A673 (cell line): ENCODE data around the gene MAPKAP1. TPM values are rescaled to one million over a fixed set of nuclear protein-coding genes. Genes with fewer than 3 reads are reported as not detected.

Experiments
- BruUV-seq: library from RNA; stranded (reverse); fragments of 400-500 nt; replicated peaks from 2 replicates; lab custom pipeline; 2021; lab: Mats Ljungman, UMichigan
- CTCF ChIA-PET: fragments of 300-600 bp; sonication (Branson Sonifier 250); formaldehyde crosslinking; loops from one replicate; lab custom pipeline; 2022; ENCODE audit warnings: antibody characterized with exemption; lab: Charles Lee
- POLR2A ChIA-PET: fragments of 300-600 bp; sonication (Branson Sonifier 250); formaldehyde crosslinking; loops from one replicate; lab custom pipeline; 2022; ENCODE audit warnings: antibody characterized with exemption; ENCODE audit not compliant: low non-redundant PET; lab: Charles Lee
- DNase-seq: peaks from one replicate; pipeline ENCODE4 v3.0.0-alpha.2; 2015; ENCODE audit warnings: low spot score
- H3K27ac ChIP-seq: fragments of 200-600 bp; sonication (generic); 2 replicates; pipeline ENCODE4 v1.5.1; 2016; ENCODE audit warnings: mixed run types, low read depth, mild to moderate bottlenecking, mixed read lengths, antibody characterized with exemption, low read length; ENCODE audit not compliant: poor library complexity, severe bottlenecking
- H3K27me3 ChIP-seq: fragments of 200-600 bp; sonication (generic); replicated peaks from 2 replicates; pipeline ENCODE4 v1.6.1; 2017; ENCODE audit warnings: mixed run types, low read depth, mild to moderate bottlenecking, mixed read lengths, antibody characterized with exemption, low read length; ENCODE audit not compliant: insufficient read depth, poor library complexity
- H3K36me3 ChIP-seq: fragments of 200-600 bp; sonication (generic); 2 replicates; pipeline ENCODE4 v1.6.1; 2016; ENCODE audit warnings: mixed run types, mild to moderate bottlenecking, mixed read lengths, antibody characterized with exemption, low read length; ENCODE audit not compliant: insufficient read depth, poor library complexity, severe bottlenecking
- H3K4me1 ChIP-seq: fragments of 200-600 bp; sonication (generic); 2 replicates; pipeline ENCODE4 v1.6.1; 2017; ENCODE audit warnings: mixed run types, mild to moderate bottlenecking, mixed read lengths, antibody characterized with exemption, low read length; ENCODE audit not compliant: insufficient read depth, poor library complexity, severe bottlenecking
- H3K4me3 ChIP-seq: fragments of 200-600 bp; sonication (generic); 2 replicates; pipeline ENCODE4 v1.5.1; 2016; ENCODE audit warnings: low read depth, mixed run types, mild to moderate bottlenecking, mixed read lengths, low read length; ENCODE audit not compliant: poor library complexity, severe bottlenecking
- H3K9me3 ChIP-seq: fragments of 200-600 bp; sonication (generic); 2 replicates; pipeline ENCODE4 v1.6.1; 2016; ENCODE audit warnings: mixed run types, low read depth, mild to moderate bottlenecking, mixed read lengths, antibody characterized with exemption, low read length; ENCODE audit not compliant: poor library complexity, severe bottlenecking
- EZH2 ChIP-seq: fragments of 200-600 bp; sonication (generic); IDR thresholded peaks from 2 replicates; pipeline ENCODE4 v1.6.1; 2017; ENCODE audit warnings: borderline replicate concordance, low read depth, mild to moderate bottlenecking, mixed read lengths, antibody characterized with exemption, low read length; ENCODE audit not compliant: poor library complexity, severe bottlenecking
- intact Hi-C: fragments of 100-400 bp; cut with micrococcal nuclease; formaldehyde crosslinking; loops from one replicate; pipeline ENCODE4 v1.10.0; 2022; ENCODE audit not compliant: unreplicated experiment
- total RNA-seq: library from RNA; stranded (reverse); gene quantifications from 2 replicates; pipeline ENCODE4 v1.2.3, GENCODE V29; 2021
- TF ChIP-seq, protein P1 (sequence below): fragments of 300-800, 200-600 bp; sonication (generic); conservative IDR thresholded peaks from 2 replicates; pipeline ENCODE4 v1.5.1; 2017; ENCODE audit warnings: low read depth, mild to moderate bottlenecking, antibody characterized with exemption, low read length, moderate library complexity, mixed read lengths

The MAPKAP1 gene
- total RNA-seq, 1 experiment from 2014 or later, result 98.7 TPM

DNA sequence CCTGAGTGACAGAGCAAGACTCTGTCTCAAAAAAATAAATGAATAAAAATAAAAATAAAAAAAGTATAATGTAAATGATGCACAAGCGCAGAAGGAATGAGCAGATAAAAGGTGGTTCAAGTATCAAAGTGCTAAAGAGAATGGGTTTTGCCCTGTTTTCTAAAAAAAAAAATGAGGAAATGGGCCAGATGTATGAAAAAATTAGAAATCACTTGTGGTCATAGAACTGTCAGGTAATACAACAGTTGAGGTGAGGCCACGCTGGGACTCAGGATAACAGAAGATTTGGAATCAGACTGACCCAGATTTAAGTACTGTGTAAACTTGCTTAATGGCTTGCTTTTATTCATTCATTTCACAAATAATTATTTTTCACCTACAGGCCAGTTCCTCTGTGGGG lies 69.8 kb downstream of the MAPKAP1 start:
- ChIA-PET POLR2A (no interaction called here), CTCF (no interaction called here)
- Histone ChIP-seq H3K36me3 (no peaks in the 10 kb centered on the region), H3K27me3 (no peaks in the 10 kb centered on the region), H3K27ac (no peak overlapping the region), H3K4me3 (no peak overlapping the region), H3K9me3 (no peaks in the 10 kb centered on the region), H3K4me1 (peaks cover 7% of the 10 kb centered on the region)
- no peak for DNase-seq
- TF ChIP-seq, protein P1, sequence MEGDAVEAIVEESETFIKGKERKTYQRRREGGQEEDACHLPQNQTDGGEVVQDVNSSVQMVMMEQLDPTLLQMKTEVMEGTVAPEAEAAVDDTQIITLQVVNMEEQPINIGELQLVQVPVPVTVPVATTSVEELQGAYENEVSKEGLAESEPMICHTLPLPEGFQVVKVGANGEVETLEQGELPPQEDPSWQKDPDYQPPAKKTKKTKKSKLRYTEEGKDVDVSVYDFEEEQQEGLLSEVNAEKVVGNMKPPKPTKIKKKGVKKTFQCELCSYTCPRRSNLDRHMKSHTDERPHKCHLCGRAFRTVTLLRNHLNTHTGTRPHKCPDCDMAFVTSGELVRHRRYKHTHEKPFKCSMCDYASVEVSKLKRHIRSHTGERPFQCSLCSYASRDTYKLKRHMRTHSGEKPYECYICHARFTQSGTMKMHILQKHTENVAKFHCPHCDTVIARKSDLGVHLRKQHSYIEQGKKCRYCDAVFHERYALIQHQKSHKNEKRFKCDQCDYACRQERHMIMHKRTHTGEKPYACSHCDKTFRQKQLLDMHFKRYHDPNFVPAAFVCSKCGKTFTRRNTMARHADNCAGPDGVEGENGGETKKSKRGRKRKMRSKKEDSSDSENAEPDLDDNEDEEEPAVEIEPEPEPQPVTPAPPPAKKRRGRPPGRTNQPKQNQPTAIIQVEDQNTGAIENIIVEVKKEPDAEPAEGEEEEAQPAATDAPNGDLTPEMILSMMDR, result no peak
- no peak for TF ChIP-seq EZH2
- BruUV-seq, result no TSS peak
- intact Hi-C loops, result loop anchor here (5.0 kb wide), 1 partner anchor 225 kb away; no protein-coding TSS in a partner anchor

DNA sequence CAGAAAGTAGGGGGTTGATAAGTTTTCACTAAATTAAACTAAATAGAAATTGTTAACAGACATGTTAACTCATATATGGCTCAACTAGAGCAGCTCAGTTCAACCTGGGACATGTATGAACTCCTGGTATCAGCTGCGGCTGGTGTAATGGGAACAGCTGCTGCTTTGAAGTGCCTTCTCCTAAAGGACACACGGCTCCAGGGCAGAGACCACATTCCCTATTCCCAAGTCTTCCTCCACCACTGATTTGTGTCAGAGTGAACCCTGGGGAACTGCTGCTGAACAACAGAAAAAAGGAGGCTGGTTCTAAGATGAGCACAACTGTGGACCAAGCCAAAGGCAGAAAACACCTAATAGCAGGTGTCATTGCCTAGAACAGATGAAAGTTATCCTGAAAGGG lies 71.1 kb downstream of the MAPKAP1 start:
- Histone ChIP-seq H3K4me3 (no peak overlapping the region), H3K27me3 (no peaks in the 10 kb centered on the region), H3K36me3 (no peaks in the 10 kb centered on the region), H3K9me3 (no peaks in the 10 kb centered on the region), H3K27ac (no peak overlapping the region), H3K4me1 (peaks cover 7% of the 10 kb centered on the region)
- intact Hi-C loops, result loop anchor here (5.0 kb wide), 1 partner anchor 224 kb away; no protein-coding TSS in a partner anchor
- ChIA-PET POLR2A (interaction anchor here (0.6 kb wide), 1 partner anchor 475 kb away, joined by 4 read pairs; no protein-coding TSS in a partner anchor), CTCF (no interaction called here)
- no peak for DNase-seq
- TF ChIP-seq, protein P1, result no peak
- TF ChIP-seq EZH2, result no peak
- no TSS peak for BruUV-seq

DNA sequence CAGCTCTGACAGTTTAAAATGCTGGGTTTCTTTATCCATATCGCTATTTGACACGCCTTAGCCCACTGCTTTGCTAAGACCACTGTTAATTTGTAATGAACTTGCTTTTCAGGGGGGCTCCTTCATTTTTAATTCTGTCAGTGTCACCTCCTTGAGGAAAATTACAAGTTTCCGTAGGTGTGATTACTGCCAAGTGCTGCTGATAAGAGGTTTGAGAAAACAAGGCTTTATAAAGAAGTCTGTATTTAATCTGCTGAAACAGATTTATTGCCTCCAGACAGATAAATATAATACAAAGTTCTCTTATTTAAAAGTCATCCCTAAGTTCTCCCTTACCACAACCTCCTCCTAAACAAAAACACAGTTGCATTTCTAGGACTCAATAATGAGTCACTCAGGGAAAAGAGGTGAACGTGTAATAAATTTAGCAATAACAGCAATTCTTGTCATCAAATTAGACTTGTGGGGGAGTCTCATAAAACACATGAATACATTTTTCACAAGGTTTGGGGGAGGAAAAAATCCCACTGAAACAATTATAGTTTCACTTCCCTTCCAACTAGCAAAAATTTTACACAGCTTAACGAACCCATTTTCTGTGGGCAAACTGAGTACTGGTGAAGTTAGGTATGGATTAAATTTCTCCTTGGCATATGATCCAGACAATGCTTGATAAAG lies 72.8 kb downstream of the MAPKAP1 start:
- Histone ChIP-seq H3K9me3 (no peaks in the 10 kb centered on the region), H3K36me3 (no peaks in the 10 kb centered on the region), H3K4me3 (no peak overlapping the region), H3K4me1 (peaks cover 7% of the 10 kb centered on the region), H3K27me3 (no peaks in the 10 kb centered on the region), H3K27ac (no peak overlapping the region)
- TF ChIP-seq, protein P1, result no peak
- TF ChIP-seq EZH2, result no peak
- DNase-seq, result no peak
- BruUV-seq, result no TSS peak
- POLR2A ChIA-PET, result no interaction called here
- CTCF ChIA-PET, result no interaction called here
- intact Hi-C loops, result loop anchor here (5.0 kb wide), 1 partner anchor 77 kb away; no protein-coding TSS in a partner anchor
